Measurements from ENCODE around the gene SEMA3F.

DNA sequence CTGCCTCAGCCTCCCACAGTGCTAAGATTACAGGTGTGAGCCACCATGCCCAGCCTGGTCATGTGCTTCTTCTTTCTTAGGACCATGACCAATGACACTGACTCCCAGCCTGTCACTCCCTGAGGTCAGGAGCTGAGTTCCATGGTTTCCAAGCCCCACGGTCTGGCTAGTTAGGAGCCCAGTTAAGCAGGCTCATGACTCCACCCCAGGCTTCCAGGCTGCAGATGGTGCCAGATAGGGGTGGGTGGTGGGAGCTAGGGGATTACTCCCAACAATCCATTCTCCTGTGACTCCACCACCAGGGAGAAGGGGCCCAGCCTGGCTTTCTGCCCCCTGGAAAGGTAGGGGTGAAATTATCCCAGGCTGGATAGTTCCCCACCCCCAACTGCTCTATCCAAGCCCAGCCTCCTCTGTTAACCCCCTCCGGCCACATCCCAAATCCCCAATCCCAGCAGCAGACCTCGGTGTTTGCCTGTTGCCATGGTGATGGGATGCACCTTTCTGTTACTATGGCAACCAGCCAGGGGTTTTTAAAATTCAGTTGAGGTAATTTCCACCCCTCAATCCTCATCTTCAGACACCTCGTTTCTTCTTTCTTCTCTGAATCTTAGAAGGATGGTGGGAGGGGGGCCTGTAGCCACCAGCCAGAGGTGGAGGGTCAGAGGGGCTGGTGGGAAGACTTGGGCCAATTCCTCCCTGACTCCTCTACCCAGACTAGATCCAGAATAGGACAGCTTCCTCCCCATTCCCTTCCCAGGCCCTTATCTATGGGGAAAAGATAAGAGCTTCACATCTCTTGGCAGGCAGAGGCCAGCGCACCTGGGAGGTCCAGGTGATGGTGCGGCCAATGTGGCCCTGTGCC, 22.5 kb upstream of the SEMA3F start:
- no peak for TF ChIP-seq FOS (IDR thresholded peaks at IDR 0.05; ENCODE audit: borderline replicate concordance, insufficient read depth, low read length)
- TF ChIP-seq, protein P1, sequence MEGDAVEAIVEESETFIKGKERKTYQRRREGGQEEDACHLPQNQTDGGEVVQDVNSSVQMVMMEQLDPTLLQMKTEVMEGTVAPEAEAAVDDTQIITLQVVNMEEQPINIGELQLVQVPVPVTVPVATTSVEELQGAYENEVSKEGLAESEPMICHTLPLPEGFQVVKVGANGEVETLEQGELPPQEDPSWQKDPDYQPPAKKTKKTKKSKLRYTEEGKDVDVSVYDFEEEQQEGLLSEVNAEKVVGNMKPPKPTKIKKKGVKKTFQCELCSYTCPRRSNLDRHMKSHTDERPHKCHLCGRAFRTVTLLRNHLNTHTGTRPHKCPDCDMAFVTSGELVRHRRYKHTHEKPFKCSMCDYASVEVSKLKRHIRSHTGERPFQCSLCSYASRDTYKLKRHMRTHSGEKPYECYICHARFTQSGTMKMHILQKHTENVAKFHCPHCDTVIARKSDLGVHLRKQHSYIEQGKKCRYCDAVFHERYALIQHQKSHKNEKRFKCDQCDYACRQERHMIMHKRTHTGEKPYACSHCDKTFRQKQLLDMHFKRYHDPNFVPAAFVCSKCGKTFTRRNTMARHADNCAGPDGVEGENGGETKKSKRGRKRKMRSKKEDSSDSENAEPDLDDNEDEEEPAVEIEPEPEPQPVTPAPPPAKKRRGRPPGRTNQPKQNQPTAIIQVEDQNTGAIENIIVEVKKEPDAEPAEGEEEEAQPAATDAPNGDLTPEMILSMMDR (IDR thresholded peaks at IDR 0.05; ENCODE audit: extremely low read depth in 1 of 2, insufficient read depth in 1 of 2, low read depth in 1 of 2, low read length in 2 of 2) = no peak
- TF ChIP-seq POLR2A (IDR thresholded peaks at IDR 0.05; ENCODE audit: low read depth, low read length) = no peak
- no peak for TF ChIP-seq EZH2 (IDR thresholded peaks at IDR 0.05; ENCODE audit: borderline replicate concordance, low read depth, low read length, severe bottlenecking)
- no peak for TF ChIP-seq POLR2AphosphoS5 (IDR thresholded peaks at IDR 0.05; ENCODE audit: insufficient read depth, low read depth, low read length)
- TF ChIP-seq GATA2 (IDR thresholded peaks at IDR 0.05; ENCODE audit: insufficient read depth, insufficient read length, low read depth, low read length) = no peak
- TF ChIP-seq MYC (IDR thresholded peaks at IDR 0.05; ENCODE audit: low read depth, low read length) = no peak

All from endothelial cell of umbilical vein (primary cell).